ENCODE measurements around the gene WWC2. TPM values are rescaled to one million over a fixed set of nuclear protein-coding genes. Genes with fewer than 3 reads are reported as not detected.
A peak's percentile ranks its signal among the peaks of the same experiment; 100 is the strongest.

WWC2 gene
- total RNA-seq, 1 donor from 2014 or later, result 46.2 TPM

- no peak for DNase-seq (ENCODE audit: low read depth)
- H3K4me3 ChIP-seq (ENCODE audit: low read depth, low read length), result no peak overlapping the region
- TF ChIP-seq CTCF (conservative IDR thresholded peaks at IDR 0.05; ENCODE audit: low read depth, low read length), result no peak
Measured at GRCh38 chr4:183345261-183345660, 246.2 kb downstream of the WWC2 start.

- no peak for DNase-seq (ENCODE audit: low read depth)
- no peak for TF ChIP-seq CTCF (conservative IDR thresholded peaks at IDR 0.05; ENCODE audit: low read depth, low read length)
- H3K4me3 ChIP-seq (ENCODE audit: low read depth, low read length), result no peak overlapping the region
Measured at GRCh38 chr4:183347146-183347545, 248.1 kb downstream of the WWC2 start.

GRCh38 chr4:183347566-183347965 lies 248.5 kb downstream of the WWC2 start:
- TF ChIP-seq CTCF (conservative IDR thresholded peaks at IDR 0.05; ENCODE audit: low read depth, low read length), result no peak
- no peak for DNase-seq (ENCODE audit: low read depth)
- H3K4me3 ChIP-seq (ENCODE audit: low read depth, low read length), result no peak overlapping the region

- DNase-seq (ENCODE audit: low read depth), result no peak
- H3K4me3 ChIP-seq (ENCODE audit: low read depth, low read length), result no peak overlapping the region
- TF ChIP-seq CTCF (conservative IDR thresholded peaks at IDR 0.05; ENCODE audit: low read depth, low read length), result no peak
Measured at GRCh38 chr4:183348136-183348535, 249.1 kb downstream of the WWC2 start.

- no peak overlapping the region for H3K4me3 ChIP-seq (ENCODE audit: low read depth, low read length)
- no peak for TF ChIP-seq CTCF (conservative IDR thresholded peaks at IDR 0.05; ENCODE audit: low read depth, low read length)
- DNase-seq (ENCODE audit: low read depth), result peak; percentile 70
Measured at GRCh38 chr4:183348706-183349659, 249.9 kb downstream of the WWC2 start.

GRCh38 chr4:183349673-183350072 lies 250.6 kb downstream of the WWC2 start:
- no peak overlapping the region for H3K4me3 ChIP-seq (ENCODE audit: low read depth, low read length)
- TF ChIP-seq CTCF (conservative IDR thresholded peaks at IDR 0.05; ENCODE audit: low read depth, low read length), result no peak
- no peak for DNase-seq (ENCODE audit: low read depth)

Measured in epithelial cell of proximal tubule (primary cell).